GM21576 (cell line): ENCODE results near the gene CLASP2.
"Not testable (repeated sequence)": the region's sequence is repeated elsewhere in the genome, so short reads cannot be mapped to it uniquely, and the experiment has no call there.

Experiments
- ATAC-seq: cut with Tn5 transposase; IDR thresholded peaks from one replicate; pipeline ENCODE4 v1.9.1; 2021; ENCODE audit warnings: mild to moderate bottlenecking, moderate library complexity; ENCODE audit not compliant: unreplicated experiment

The CLASP2 gene

DNA sequence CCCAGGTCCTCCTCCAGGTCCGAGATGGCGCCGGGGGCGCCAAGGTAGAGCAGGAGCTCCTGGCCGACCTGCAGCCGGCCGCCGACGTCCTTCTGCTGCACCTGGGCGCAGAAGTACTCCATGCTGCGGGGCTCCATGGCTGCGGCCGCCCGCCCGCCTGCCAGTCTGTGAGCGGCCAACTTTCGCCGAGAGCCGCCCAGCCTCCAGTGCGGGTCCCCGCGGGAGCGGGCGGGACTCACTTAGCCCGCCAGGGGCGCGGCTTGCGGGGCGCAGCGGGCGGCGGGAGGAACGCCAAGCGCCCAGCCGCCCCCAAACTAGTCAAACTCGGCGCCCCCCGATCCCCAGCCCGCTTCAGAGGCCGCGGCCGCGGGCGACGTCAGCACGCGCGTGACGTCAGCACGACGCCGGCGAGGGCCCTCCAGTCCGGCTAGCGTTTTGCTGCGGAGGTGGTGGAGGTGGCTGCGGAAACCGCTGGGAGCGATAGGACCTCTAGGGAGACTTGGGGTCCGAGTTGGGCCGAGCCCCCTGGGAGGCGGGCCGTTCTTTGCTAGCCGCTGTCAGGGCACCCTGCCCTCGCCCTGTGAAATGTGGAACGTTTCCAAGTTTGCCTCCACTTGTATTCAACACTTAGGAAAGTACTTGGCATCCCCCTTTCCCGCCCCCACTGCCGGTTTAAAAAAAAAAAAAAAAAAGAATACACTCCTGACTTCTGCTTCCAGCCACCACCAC lies at the start of gene CLASP2:
TSS of gene CLASP2 (minus strand) at position 389 of the 729 bp plus-strand sequence. CDS start at position 137, 252 bp downstream.
- peak; percentile 93 for ATAC-seq

DNA sequence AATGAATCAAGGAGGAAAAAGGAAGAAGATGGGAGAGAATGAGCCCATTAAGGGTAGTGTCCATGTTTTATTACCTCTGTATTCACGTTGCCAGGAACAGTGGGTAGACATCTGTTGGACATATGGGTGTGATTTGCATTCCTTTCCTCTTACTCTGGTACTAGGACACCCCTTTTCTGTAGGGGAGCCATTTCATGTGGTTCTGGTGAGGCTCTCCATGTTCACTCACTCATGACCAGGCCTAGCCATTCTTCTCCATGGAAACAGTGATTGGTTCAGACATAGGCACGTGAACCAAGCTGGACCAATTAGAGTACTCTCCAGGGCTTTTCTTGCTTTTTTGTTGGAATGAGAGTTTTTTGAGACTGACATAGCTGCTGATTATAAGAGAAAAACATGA lies 40.8 kb upstream of the CLASP2 start:
- ATAC-seq: no peak

GRCh38 chr3:33758281-33758680 lies 40.2 kb upstream of the CLASP2 start:
- ATAC-seq: no peak

- ATAC-seq: not testable (repeated sequence)
Observed at GRCh38 chr3:33754391-33754790, 36.3 kb upstream of the CLASP2 start.

- ATAC-seq: no peak
Observed at GRCh38 chr3:33751336-33751735, 33.3 kb upstream of the CLASP2 start.

DNA sequence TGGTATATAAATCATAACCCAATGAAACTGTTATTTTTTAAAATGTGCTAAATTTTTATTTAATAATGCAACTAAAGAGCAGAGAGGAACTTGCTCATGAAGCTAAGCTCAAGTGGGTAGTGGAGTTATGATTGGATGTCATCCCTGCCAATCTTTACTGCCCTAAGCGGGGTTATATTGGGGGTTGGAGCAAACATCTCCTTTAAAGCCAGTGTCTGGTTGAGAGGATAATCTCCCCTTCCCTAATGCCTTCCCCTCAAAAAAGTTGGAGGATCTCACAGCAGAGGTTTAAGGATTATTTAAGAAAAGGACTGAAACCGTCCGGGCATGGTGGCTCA lies 32.1 kb upstream of the CLASP2 start:
- ATAC-seq: no peak

DNA sequence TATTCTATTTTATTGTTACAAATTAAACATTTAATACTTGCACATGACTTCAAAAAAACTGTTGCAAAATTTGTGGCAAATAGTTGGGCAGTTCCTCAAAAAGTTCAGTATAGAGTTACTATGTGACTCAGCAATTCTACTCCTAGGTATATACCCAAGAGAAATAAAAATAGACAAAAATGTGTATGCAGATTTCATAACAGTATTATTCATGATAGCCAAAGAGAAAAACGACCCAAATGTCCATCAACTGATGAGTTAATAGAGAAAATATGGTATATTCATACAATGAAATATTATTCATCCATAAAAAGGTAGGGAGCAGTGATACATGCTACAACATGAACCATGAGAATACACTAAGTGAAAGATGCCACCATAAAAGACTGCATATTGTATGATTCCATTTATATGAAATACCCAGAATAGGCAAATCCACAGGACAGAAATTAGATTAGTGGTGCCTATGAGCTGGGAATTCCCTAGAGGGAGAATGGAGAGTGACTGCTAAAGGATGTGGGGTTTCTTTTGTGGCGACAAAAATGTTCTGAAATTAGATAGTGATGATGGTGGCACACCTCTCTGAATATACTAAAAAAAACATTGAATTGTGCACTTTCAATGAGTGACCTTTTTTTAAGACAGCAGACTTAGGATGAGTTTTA lies 31.6 kb upstream of the CLASP2 start:
- no peak for ATAC-seq

- peak; percentile 77 for ATAC-seq
Observed at GRCh38 chr3:33746416-33747116, 28.5 kb upstream of the CLASP2 start.

DNA sequence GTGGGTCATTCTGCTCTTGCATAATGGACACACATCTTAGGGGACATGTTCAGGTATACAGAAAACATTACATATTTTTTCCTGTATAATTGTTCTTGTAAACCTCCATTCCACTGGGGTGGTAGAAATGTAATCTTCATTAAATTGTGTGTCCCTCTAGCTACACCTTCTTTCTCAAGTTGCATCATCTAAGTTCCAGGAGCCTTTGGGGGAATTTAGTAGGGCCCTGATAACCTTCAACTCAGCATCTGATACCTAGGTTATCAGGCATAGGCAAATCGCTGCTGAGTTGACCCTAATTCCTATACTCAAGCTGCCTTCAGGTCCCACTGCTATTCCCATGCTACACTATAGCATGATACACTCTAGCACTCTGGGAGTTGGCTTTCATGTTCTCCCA lies 19.1 kb upstream of the CLASP2 start:
- ATAC-seq: no peak

DNA sequence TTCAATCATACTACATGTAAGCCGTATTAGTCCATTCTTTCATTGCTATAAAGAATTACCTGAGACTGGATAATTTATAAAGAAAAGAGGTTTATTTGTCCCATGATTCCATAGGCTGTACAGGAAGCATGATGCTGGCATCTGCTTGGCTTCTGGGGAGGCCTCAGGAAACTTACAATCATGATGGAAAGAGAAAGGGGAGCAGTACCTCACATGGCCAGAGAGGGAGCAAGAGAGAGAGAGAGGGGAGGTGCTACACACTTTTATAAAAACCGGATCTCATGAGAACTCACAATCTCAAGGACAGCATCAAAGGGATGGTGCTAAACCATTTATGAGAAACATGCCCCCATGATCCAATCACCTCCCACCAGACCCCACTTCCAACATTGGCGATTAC lies 14.3 kb upstream of the CLASP2 start:
- no peak for ATAC-seq

- ATAC-seq: peak; percentile 76
Observed at GRCh38 chr3:33729993-33730392, 11.9 kb upstream of the CLASP2 start.

DNA sequence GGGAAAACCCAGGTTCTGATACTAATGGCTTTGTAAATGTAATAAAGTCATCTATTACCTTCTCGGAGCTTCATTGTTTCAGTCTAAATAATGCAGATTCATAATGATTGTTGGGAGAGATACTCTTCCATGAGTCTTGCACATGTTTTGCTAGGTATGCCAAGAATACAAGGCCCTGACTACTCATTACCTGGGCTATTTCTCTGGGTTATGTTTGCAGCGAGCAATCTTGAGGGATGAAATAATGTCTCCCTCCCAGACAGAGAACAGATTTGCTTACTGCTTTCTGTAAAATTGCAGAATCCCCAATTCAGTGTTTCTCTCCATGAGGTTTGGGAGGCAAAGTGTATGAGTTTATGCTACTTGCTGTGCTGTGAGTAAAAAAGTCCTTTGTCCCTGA lies 6.2 kb upstream of the CLASP2 start:
- no peak for ATAC-seq

- no peak for ATAC-seq
Observed at GRCh38 chr3:33722626-33723370, 4.7 kb upstream of the CLASP2 start.

- no peak for ATAC-seq
Observed at GRCh38 chr3:33722191-33722590, 4.1 kb upstream of the CLASP2 start.

- ATAC-seq: peak; percentile 3
Observed at GRCh38 chr3:33718595-33718907, 497 bp upstream of the CLASP2 start.

GRCh38 chr3:33717616-33717865 lies 513 bp downstream of the CLASP2 start:
- peak; percentile 54 for ATAC-seq

- ATAC-seq: no peak
Observed at GRCh38 chr3:33716227-33716626, 1.8 kb downstream of the CLASP2 start.

DNA sequence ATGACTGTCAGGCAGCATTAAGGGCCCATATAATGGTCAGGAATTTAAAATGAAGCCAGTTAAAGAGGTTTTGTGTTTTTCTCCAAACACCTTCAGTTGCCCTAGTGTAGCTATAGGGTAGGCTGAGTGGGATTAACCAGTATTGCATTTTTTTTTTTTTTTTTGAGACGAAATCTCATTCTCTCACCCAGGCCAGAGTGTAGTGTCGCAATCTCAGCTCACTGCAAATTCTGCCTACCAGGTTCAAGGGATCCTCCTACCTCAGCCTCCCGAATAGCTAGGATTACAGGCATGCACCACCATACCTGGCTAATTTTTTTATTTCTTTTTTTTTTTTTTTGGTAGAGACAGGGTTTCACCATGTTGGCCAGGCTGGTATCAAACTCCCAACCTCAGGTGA lies 7.0 kb downstream of the CLASP2 start:
- no peak for ATAC-seq

DNA sequence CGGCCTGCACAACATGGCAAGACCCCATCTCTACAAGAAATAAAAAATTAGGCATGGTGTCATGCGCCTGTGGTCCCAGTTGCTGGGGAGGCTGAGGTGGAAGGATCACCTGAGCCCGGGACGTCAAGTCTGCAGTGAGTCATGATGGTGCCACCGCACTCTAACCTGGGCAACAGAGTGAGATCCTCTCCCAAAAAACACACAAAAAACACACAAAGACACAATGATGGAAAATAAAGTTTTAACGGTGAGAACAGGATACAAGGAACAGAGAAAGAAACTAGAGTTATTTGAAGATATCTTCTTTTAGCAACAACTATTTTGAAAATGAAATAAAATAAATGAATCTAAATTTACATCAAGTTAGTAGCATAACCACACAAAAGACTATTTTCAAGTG lies 12.0 kb downstream of the CLASP2 start:
- ATAC-seq: no peak

GRCh38 chr3:33704891-33705290 lies 13.2 kb downstream of the CLASP2 start:
- ATAC-seq: no peak

GRCh38 chr3:33699275-33699674 lies 18.8 kb downstream of the CLASP2 start:
- ATAC-seq: no peak

- no peak for ATAC-seq
Observed at GRCh38 chr3:33694944-33695343, 23.1 kb downstream of the CLASP2 start.
